HG02798 (cell line): Measurements from ENCODE around the gene AIRE.

Experiments used
- ATAC-seq: cut with Tn5 transposase; IDR thresholded peaks from one replicate; pipeline ENCODE4 v1.9.1; 2021; ENCODE audit warnings: mild to moderate bottlenecking; ENCODE audit not compliant: unreplicated experiment, poor library complexity

The AIRE gene

DNA sequence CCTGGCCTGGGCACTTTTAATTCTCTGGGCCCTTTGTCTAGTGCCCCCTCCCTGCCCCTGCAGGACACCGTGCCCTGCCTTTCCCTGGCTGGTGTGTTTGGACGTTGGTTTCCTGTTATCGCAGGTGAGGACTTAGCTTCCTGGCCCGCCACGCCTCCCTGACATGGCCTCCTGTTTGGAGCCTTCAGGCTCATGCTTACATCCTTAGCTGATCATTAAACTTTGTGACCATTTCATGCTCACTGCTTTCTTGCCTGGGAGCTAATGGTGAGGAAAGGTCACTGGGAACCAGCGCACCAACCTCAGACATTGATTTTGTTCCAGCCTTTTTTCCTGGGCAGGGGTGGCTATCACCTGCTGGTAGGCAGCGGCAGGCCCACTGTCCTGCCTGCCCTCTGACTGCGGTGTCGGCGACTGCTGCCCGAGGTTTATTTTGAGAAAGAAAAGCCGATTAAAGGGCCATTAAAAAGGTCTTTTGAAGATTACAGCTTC is 17.9 kb downstream of the AIRE start:
- ATAC-seq: no peak

DNA sequence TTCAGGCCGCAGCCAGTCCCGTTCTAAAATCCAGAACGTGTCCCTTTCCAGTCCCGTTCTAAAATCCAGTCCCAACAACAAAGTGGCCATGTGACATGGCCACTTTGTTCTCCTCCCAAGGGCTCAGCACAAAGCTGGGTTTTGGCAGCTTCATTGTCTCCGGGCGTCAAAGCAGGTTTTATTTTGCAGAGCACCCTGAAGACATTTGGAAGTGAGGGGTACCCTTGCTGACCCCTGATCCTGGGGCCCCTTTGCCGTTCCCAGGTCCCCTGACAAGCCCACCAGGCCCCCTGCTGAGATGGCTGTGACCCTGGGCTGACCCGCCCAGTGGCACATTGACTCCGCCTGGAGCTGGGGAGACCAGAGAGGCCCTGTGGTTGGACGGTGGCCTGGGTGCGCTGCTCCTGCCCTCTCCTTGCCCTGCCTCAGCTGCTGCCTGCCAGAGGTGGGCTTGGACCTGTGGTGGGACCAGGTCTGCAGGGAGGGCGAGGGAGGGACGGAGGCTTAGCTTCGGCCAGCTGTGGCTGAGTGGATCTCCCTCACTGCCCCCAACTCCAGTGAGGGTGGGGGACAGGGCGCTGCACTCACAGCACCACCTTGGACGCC is 18.4 kb downstream of the AIRE start:
- no peak for ATAC-seq

DNA sequence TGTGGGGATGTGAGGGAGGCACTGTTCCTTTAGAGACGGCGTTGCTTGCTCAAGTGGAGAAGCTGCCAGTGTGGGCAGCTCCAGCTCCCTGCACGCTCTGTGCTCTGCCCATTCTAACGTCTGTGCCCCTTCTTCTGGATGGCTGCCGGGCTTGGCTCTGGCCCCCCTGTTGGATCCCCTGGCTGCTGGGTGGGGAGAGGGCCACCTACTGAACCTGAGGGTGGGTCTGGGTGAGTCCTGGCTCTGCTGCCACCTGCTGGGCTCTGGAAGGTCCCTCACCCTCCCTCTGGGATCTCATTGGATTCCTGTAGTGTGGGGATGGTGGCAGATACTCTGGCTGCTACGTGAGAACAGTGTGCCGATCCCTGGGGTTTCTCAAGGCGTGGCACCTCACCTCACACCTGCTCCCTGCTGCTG is 19.2 kb downstream of the AIRE start:
- ATAC-seq: no peak

DNA sequence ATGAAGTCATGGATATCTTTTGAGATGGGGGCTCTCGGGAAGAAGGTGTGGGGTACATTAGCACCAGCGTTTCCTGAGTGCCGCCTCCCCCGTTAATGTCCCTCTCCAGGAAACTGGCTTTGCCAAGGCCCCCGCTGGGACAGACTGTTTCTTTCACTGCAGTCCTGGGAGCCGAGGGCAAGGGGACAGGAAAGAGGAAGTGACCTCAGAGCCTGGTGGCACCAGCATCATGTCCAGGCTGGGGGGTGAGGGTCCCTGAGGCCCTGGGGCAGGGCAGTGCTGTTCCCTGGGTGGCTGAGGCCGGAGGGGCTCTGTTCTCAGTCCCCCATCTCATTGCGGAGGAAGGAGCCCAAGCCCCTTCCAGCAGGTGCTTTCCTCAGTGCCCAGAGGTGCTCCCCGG is 20.0 kb downstream of the AIRE start:
- no peak for ATAC-seq

DNA sequence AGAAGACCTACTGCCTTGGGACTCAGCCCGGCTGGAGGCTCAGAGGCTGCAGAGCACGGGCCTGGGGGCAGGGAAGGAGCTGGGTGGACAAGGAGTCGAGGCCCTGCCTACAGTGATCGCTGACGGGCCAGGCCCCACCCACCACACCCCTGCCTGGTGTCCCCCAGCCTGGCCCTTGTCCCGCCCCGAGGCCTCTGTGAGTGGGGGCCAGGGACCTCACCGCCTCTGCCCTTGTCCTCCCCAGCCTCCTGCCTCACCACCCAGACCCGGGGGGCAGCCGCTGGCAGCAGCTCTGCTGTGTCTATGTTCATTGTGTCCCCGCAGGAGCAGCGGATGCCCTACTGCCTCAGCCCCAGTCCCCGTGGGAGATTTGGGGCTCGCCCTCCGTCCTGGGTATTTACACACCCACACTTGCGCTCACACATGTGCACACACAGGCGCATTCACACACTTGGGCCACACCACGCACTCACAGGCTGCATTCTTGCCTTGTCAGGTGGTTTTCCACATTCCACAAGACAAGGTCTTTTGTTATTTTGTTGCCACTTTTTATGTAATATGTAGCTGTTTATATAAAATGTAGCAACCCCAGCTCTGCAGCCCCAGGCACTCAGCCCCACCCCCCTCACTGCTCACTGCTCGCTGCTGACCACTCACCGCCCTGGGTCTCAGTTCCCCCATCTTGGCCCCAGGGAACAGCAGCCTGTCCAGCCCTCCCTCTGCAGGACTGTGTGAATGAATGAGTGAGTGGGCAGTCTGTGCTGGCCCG is 21.4 kb downstream of the AIRE start:
- ATAC-seq: no peak

DNA sequence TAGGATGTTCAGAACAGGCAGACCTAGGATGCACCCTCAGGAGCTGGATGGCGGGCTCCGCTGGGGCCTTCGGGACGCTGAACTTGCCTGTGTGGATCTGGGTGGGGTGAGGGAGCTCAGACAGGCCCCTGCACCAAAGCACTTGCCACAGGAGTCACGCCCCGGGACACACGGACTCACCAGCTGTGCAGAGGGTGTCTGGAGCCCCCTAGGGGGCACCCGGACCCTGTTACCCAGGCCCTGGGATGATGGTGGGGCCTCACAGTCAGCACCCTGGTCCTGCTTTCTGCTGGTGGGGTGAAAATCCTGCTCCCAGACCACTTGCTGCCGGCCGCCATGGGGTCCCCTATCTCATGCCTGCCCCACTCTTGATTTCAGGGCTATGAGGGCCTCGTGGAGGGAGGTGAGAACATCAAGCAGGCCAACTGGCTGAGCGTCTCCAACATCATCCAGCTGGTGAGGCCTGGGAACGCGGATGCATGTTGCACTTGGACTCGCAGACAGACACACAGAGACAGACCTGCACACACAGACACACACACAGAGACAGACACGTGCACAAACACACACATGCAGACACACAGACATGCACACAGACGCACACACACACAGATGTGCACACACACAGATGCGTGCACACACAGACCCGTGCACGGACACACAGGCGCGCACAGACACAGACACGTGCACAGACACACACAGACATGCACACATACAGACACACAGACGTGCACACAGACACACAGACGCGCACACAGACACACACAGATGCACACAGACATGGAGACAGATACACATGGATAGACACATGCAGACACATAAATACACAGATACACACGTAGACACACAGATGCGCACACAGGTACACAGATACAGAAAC is 25.2 kb downstream of the AIRE start:
- no peak for ATAC-seq

DNA sequence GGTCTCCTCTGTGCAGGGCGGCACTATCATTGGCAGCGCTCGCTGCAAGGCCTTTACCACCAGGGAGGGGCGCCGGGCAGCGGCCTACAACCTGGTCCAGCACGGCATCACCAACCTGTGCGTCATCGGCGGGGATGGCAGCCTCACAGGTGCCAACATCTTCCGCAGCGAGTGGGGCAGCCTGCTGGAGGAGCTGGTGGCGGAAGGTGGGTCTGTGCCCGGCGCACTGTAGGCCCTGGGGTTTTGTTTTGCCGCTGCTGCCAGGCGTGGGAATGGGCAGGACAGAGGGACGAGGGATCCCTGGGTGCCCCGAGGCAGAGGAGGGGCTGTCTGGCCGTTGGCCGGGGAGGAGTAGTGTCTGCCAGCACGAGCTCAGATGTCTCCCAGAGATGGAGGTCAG is 26.4 kb downstream of the AIRE start:
- ATAC-seq: no peak

DNA sequence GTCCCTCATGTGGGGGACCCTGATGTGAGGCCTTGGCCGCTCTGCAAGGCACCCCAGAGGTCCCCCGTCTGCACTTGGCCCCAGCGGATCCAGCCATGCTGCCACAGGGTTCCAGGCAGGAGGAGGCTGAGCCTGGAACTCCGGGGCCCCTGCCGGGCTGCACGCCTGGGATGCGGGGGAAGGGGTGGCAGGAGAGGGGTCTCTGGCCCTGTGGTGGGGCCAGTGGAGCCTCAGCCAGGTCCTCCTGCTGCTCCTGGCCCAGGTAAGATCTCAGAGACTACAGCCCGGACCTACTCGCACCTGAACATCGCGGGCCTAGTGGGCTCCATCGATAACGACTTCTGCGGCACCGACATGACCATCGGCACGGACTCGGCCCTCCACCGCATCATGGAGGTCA is 27.0 kb downstream of the AIRE start:
- no peak for ATAC-seq

DNA sequence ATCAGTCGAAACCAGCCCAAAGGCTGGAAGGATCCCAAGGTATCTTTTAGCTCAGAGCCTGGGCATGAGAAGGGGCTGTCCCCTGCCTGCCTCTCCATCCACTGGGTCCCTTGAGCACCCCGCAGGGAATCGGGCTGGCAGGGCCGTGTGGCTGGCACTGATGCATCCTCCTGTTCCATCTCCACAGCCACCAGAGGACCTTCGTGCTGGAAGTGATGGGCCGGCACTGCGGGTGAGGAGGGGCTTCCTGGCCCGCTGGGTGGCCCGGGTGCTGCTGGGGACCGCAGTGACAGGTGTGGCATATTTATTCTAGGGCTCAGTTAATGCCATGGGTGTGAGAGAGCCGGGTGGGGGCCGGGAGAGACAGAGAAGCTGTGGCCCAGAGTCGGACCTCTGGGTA is 27.8 kb downstream of the AIRE start:
- no peak for ATAC-seq

DNA sequence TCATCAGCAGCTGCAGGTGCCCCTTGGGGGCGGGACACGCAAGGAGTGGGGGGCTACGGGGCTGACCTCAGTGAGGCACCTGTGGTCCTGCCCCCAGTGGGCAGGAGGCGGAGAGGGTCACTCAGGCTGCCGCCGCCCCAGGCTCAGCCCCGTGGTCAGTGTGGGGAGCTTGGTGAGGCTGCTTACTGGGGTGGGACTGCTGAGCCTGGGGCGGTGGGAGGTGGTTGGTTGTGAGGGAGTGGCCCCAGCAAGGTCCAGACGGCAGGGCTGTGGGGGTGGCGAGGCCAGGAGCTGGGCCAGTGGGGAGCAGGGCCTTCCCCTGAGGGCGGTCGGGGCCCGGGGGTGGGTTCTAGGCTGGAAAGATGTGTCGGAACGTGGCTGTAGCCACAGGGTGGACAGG is 28.5 kb downstream of the AIRE start:
- ATAC-seq: no peak

DNA sequence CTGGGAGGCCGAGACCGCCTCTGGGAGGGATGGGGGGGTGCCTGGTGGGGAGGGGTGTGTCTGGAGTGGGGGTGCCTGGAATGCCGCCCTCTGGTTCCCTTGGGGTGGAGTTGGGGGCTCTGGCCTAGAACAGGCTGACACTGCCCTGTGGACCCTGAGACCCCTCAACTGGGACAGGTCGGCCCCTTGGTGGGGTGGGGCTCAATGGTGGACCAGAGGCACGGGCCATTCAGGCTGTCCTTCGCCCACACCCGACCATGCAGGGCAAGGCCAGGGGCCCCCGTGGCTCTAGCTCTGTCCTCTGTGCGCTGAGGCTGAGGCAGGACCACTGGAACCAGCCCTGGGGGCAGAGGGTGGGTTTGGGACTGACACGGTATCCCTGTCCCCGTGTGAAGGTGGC is 28.9 kb downstream of the AIRE start:
- no peak for ATAC-seq

DNA sequence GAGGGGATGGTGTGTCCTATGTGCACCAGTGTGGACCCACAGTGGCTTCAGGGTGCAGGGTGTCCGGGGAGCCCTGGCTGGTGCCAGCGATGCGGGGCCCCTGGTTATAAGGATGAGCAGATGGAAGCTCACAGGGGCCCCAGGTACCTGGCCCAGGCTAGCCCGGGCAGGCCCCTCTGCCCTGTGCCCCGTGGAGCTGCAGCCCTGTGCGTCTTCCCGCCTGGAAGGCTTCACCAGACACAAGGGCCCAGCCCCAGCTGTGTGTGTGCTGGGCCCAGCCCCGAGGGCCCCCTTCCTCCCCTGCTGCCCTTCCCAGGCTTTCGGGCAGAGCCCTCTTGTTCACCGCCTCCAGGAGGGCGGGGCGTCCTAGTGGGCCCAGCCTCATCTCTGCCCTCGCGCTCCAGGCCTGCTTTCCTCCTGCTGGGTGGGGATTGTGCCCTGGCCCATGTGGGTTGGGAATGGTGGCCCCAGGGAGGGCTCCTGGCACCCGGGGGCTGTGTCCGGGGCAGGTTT is 30.1 kb downstream of the AIRE start:
- ATAC-seq: no peak

DNA sequence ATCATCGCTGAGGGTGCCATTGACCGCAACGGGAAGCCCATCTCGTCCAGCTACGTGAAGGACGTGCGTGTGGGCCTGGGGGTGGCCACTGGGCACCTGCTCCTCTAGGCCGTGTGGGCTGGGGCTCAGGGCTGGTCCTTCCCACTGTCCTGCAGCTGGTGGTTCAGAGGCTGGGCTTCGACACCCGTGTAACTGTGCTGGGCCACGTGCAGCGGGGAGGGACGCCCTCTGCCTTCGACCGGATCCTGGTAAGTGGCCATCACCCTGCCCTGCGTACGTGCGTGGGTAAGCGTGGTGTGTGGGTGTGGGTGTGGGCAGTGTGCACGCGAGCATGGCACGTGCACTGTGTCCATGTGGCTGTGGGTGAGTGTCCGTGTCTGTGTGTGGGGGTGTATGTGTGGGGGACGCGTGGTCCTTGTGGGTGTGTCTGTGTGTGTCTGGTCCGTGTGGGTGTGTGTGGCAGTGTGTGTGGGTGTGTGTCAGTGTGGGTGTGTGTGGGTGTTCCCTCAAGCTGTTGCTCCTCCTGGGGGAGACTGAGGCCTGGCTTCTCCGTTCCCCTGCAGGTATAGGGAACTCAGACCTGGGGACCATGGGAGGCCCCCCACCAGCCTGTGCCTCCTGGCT is 30.7 kb downstream of the AIRE start:
- ATAC-seq: no peak

DNA sequence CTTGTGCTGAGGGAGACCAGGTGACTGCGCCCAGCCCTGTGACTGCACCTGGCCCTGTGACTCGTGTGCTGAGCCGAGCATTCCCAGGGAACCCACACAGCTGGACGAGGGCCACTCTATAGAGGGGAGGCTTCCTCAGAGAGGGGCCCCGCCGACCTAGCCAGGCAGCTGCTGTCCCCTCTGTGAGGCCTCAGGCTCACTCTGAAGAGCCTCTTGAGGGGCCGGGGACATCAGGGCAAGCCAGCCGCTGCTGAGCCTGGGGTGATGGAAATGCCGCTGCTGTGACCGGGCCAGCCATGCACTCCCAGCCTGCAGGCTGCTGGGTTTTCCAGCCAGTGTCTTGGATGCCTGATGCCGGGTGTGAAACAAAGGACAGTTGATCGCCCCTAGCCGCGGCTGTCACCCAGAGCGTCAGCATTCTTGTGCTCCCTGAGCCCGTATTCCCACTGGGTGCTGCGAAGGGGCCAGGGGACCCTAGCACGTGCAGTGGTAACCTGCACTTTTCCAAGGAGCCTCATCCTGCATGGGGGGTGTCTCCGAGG is 31.6 kb downstream of the AIRE start:
- ATAC-seq: no peak

DNA sequence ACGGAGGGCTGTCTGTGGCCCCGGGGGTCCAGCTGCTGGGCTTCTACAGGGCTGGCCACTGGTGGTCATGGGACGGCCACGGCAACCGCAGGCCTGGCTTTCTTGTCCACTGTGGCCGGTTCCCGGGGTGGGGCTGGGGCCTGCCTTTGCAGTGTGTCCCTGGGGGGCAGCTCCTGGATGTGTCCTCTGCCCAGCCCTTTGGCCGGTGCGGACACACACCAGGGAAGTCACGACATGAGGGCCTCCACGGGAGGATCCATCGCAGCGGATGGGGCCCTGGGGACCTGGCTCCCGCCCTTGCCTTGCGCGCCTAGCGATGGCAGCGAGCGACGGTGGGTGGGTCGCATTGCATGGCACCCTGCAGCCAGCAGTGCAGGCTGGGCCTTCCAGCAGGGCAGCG is 32.2 kb downstream of the AIRE start:
- ATAC-seq: no peak

DNA sequence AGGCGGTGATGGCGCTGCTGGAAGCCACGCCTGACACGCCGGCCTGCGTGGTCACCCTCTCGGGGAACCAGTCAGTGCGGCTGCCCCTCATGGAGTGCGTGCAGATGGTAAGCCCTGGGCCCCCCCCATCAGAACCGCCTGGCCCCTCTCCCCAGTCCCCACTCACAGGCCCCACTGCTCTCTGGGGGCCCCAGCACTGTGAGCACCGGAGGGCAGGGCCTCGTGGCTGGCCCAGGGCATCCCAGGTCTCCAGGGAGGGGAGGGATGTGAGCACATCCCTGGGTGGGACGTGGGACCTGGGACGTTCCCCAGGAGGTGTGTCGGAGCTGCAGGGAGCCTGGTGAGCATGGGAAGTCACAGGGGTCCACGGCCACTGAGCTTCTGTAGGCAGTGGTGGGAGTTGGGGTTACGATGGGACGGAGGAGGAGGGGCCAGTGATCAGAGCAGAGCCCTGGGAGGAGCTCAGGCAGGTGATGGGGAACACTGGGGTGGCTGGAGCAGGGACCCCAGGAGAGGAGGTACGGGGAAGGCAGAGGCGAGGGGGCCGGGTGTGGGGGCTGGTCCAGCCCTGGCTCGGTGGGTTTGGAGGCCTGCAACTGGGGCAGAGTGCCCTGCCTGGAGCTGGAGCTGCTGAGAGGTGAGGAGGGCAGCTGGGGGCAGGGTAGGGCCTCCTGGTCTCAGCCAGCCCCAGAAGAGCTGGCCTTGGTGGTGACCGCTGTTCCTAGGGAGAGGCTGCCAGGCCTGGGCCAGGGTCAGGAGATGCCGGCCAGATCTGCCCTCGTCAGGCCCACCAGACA is 33.0 kb downstream of the AIRE start:
- no peak for ATAC-seq

DNA sequence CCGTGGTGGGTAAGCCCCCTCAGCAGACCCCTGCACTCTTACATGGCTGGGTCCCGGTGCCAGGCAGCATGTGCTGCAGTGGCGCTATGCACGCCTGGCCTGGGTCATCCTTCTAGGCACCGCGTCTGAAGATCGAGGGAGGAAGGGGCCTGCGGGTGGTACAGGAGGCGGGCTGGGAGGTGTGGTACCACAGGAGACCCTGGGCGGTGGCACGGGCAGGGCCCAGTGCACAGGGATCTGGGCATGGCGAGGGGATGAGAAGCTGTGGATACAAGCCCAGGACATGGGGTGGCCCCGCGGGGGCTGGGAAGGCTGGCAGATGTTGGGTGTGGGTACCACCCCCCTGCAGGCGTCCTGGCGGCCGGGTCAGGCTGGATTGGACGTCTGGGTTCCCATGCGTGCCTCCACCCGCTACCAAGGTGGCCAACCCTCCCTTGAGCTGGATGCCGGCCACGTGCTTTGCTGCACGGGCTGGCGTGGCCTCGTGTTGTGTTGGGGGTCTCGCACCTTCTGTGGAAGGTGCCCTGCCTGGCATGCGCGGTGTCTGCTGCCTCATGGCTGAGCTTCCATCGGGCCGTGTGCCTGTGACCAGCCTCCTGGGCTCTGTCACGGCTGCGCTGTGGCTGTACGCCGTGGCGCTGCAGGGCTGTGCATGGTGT is 33.9 kb downstream of the AIRE start:
- no peak for ATAC-seq

DNA sequence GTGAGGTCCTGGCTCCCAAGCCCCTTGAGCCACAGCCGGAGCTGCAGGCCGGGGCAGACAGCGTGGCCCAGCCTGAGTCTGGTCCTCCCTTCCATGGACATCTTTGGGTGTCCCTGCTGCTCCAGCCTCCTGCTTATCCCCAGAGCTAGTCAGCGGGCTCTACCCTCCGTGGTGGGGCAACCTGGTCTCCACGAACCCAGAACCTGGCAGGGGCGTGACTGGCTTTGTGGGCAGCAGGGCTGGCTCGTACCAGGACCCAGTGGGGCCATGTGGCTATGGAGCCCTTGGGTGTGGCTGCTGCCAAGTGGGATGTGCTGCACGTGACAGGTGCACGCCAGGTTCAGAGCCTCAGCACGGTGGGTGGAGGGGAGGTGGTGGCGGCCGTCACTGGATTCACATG is 35.2 kb downstream of the AIRE start:
- no peak for ATAC-seq
